ENCODE data around the gene ARPC1A. TPM values are rescaled to one million over a fixed set of nuclear protein-coding genes. Genes with fewer than 3 reads are reported as not detected.

ARPC1A gene
- total RNA-seq, 1 experiment from 2014 or later, result 253 TPM

DNA sequence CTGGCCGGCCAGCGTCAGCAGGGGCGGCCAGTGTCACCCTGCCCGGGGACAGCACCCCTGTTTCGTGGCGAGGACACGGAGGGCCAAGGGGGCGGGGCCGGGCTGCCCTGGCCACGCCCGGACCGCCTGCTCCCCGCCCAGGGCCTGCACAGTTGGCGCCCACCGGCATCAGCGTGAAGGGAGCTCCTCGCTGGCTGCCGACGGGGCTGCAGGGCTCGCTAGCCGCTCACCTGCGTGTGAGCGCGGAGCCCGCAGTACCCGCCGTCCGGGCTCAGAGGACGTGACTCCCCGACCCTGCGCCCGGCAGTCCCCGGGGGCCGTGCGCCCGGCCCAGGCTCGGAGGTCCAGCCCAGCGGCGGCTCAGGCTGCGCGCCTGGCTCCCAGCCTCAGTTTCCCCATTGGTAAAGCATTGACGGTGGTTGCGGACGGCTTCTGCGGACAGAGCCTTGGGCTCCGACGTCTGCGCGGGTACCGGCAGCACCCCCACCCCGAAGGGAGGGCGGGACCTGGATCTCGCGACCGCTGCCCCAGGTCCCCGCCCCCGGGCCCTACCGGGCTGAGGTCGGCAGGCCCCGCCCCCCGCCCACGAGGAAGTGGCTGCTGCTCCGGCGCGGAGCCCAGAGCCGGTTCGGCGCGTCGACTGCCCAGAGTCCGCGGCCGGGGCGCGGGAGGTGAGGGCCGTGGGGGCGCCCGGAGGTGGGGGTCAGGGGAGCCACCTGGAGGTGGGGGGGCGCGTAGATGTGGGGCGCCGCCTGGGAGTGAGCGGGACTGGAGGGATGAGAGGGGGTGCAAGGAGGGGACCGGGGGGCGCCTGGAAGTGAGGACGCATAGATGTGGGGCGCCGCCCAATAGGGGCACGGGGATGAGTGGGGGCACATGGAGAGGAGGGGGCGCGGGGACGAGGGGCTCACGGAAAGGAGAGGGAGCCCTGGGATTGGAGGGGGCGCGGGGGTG lies 48.7 kb downstream of the ARPC1A start, which contains the start of gene ARPC1B:
Gene ARPC1B, plus strand, starts transcription at position 620 of the 954 bp plus-strand sequence. CDS start 10,985 bp downstream, outside the sequence.
- peak within 1 kb of the TSS; percentile 63 to 81 for H3K4me3 ChIP-seq (ENCODE audit: low read depth in 2 of 2, low read length in 2 of 2)
- CTCF ChIA-PET, result interaction anchor here (0.5 to 0.6 kb wide), 2 partner anchors 15 to 42 kb away, joined by 3 to 10 read pairs; no protein-coding TSS in a partner anchor
- in situ Hi-C loops (cut with HindIII; ENCODE audit: low pct_unique_long_range_greater_than_20kb, low sequenced_read_pairs) (no loop called here), intact Hi-C loops (cut with micrococcal nuclease; ENCODE audit: unreplicated experiment) (no loop called here)
- POLR2A ChIA-PET, result interaction anchor here (0.6 to 0.7 kb wide), 3 partner anchors 24 to 367 kb away, joined by 3 to 9 read pairs (median 4); no protein-coding TSS in a partner anchor
- H3K9me3 ChIP-seq (ENCODE audit: control insufficient read depth, insufficient read depth, low read depth, low read length), result no peaks in the 10 kb centered on the region
- no peaks in the 10 kb centered on the region; the same call in 1 of the 2 replicates for H3K36me3 ChIP-seq (ENCODE audit: control insufficient read depth, insufficient read depth, low read length)
- no TSS peak for BruUV-seq (replicated peaks)
- no peaks in the 10 kb centered on the region for H3K27me3 ChIP-seq (ENCODE audit: control insufficient read depth, insufficient read depth, low read length)
- TF ChIP-seq TCF7L2 (IDR thresholded peaks at IDR 0.05; ENCODE audit: low read depth, low read length) (no peak), REST (IDR thresholded peaks at IDR 0.05; ENCODE audit: insufficient read depth in 1 of 2, low read depth in 2 of 2, low read length in 1 of 2) (no peak), SIN3A (IDR thresholded peaks at IDR 0.05; ENCODE audit: borderline replicate concordance, insufficient read depth, low read depth, low read length) (0 out of 2 replicates have a peak, but pooled peaks have one; percentile 14), POLR2AphosphoS5 (IDR thresholded peaks at IDR 0.05; ENCODE audit: low read depth, low read length) (peak; percentile 83)
- TF ChIP-seq, protein P1, sequence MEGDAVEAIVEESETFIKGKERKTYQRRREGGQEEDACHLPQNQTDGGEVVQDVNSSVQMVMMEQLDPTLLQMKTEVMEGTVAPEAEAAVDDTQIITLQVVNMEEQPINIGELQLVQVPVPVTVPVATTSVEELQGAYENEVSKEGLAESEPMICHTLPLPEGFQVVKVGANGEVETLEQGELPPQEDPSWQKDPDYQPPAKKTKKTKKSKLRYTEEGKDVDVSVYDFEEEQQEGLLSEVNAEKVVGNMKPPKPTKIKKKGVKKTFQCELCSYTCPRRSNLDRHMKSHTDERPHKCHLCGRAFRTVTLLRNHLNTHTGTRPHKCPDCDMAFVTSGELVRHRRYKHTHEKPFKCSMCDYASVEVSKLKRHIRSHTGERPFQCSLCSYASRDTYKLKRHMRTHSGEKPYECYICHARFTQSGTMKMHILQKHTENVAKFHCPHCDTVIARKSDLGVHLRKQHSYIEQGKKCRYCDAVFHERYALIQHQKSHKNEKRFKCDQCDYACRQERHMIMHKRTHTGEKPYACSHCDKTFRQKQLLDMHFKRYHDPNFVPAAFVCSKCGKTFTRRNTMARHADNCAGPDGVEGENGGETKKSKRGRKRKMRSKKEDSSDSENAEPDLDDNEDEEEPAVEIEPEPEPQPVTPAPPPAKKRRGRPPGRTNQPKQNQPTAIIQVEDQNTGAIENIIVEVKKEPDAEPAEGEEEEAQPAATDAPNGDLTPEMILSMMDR (IDR thresholded peaks at IDR 0.05), result no peak
- DNase-seq (ENCODE audit: low read depth, low spot score) (no peak), ATAC-seq (peak; percentile 87)
- H3K4me1 ChIP-seq (ENCODE audit: control insufficient read depth, insufficient read depth, low read length), result peaks cover 33% of the 10 kb centered on the region
- H3K27ac ChIP-seq (ENCODE audit: low read length), result peak within 1 kb of the TSS; percentile 77

- TF ChIP-seq POLR2AphosphoS5 (IDR thresholded peaks at IDR 0.05; ENCODE audit: low read depth, low read length), result peak; percentile 51; the same call in 1 of the 2 replicates
- TF ChIP-seq, protein P1 (IDR thresholded peaks at IDR 0.05), result no peak
- in situ Hi-C loops (cut with HindIII; ENCODE audit: low pct_unique_long_range_greater_than_20kb, low sequenced_read_pairs) (no loop called here), intact Hi-C loops (cut with micrococcal nuclease; ENCODE audit: unreplicated experiment) (no loop called here)
- Histone ChIP-seq H3K27ac (ENCODE audit: low read length) (peak overlapping the region; percentile 23; the same call in 1 of the 2 replicates), H3K36me3 (ENCODE audit: control insufficient read depth, insufficient read depth, low read length) (no peaks in the 10 kb centered on the region; the same call in 1 of the 2 replicates), H3K9me3 (ENCODE audit: control insufficient read depth, insufficient read depth, low read depth, low read length) (no peaks in the 10 kb centered on the region), H3K27me3 (ENCODE audit: control insufficient read depth, insufficient read depth, low read length) (no peaks in the 10 kb centered on the region), H3K4me1 (ENCODE audit: control insufficient read depth, insufficient read depth, low read length) (peaks cover 36% of the 10 kb centered on the region), H3K4me3 (ENCODE audit: low read depth in 2 of 2, low read length in 2 of 2) (peak overlapping the region; percentile 63 to 81)
- peak; percentile 67 for ATAC-seq
- ChIA-PET POLR2A (interaction anchor here (0.5 to 0.9 kb wide), 5 partner anchors 18 to 368 kb away, joined by 3 to 8 read pairs (median 6); no protein-coding TSS in a partner anchor), CTCF (interaction anchor here (0.7 kb wide), 1 partner anchor 338 kb away, joined by 12 read pairs; no protein-coding TSS in a partner anchor)
- BruUV-seq (replicated peaks), result no TSS peak
- DNase-seq (ENCODE audit: low read depth, low spot score), result no peak
Measured at GRCh38 chr7:99375070-99375807, 49.5 kb downstream of the ARPC1A start.
